Measurements from ENCODE around the gene HLA-F. TPM values are rescaled to one million over a fixed set of nuclear protein-coding genes. Genes with fewer than 3 reads are reported as not detected.

Gene HLA-F
- total RNA-seq, 5 donors from 2014 or later (not counting 1 experiment from before 2014, with no cell fraction given): 600 to 951 (median 748) TPM

GRCh38 chr6:29762051-29762450, 38.8 kb downstream of the HLA-F start:
- 0% methylated on average over 1 of the region's 4 CpGs for WGBS (ENCODE audit: insufficient coverage)
- peaks cover 0 to 3% of the 10 kb centered on the region in 2 experiments for H3K4me1 ChIP-seq (ENCODE audit: control insufficient read depth in 1 of 2, extremely low read depth in 1 of 2, insufficient read depth in 2 of 2, low read length in 2 of 2)
- H3K27ac ChIP-seq (ENCODE audit: low read length): no peak overlapping the region
- ChIA-PET POLR2A (no interaction called here), CTCF (no interaction called here)
- Mint-ChIP-seq H3K9me3 (no peaks in the 10 kb centered on the region), H3K36me3 (no peaks in the 10 kb centered on the region), H3K4me3 (no peak overlapping the region), H3K27me3 (peaks cover 0 to 14% of the 10 kb centered on the region in 2 donors), H3K4me1 (peaks cover 4 to 10% (median 4%) of the 10 kb centered on the region in 3 donors), H3K27ac (no peak overlapping the region)
- DNase-seq (no peak), ATAC-seq (replicated peaks in 1 of 4) (no peak)
- no peak overlapping the region for H3K4me3 ChIP-seq (ENCODE audit: control insufficient read depth in 1 of 2, extremely low read depth in 1 of 2, low read length in 1 of 2)
- no peaks in the 10 kb centered on the region for H3K27me3 ChIP-seq (replicated peaks in 1 of 2; ENCODE audit: control insufficient read depth in 2 of 2, extremely low read depth in 1 of 2, insufficient read depth in 2 of 2, low read length in 1 of 2)
- no peaks in the 10 kb centered on the region for H3K9me3 ChIP-seq
- H3K36me3 ChIP-seq (ENCODE audit: control insufficient read depth in 2 of 2, extremely low read depth in 1 of 2, insufficient read depth in 1 of 2, low read length in 1 of 2): no peaks in the 10 kb centered on the region

- H3K27ac Mint-ChIP-seq: no peak overlapping the region
These were observed 39.6 kb downstream of the HLA-F start for GRCh38 chr6:29762781-29763214.

GRCh38 chr6:29763491-29764289, 40.5 kb downstream of the HLA-F start:
- H3K9me3 Mint-ChIP-seq: no peaks in the 10 kb centered on the region
- H3K4me1 Mint-ChIP-seq: peaks cover 4 to 10% (median 4%) of the 10 kb centered on the region in 3 donors
- Histone ChIP-seq H3K27ac (ENCODE audit: low read length) (no peak overlapping the region), H3K4me1 (ENCODE audit: control insufficient read depth in 1 of 2, extremely low read depth in 1 of 2, insufficient read depth in 2 of 2, low read length in 2 of 2) (peaks cover 0 to 3% of the 10 kb centered on the region in 2 experiments), H3K9me3 (no peaks in the 10 kb centered on the region), H3K36me3 (ENCODE audit: control insufficient read depth in 2 of 2, extremely low read depth in 1 of 2, insufficient read depth in 1 of 2, low read length in 1 of 2) (no peaks in the 10 kb centered on the region), H3K27me3 (replicated peaks in 1 of 2; ENCODE audit: control insufficient read depth in 2 of 2, extremely low read depth in 1 of 2, insufficient read depth in 2 of 2, low read length in 1 of 2) (no peaks in the 10 kb centered on the region), H3K4me3 (ENCODE audit: control insufficient read depth in 1 of 2, extremely low read depth in 1 of 2, low read length in 1 of 2) (no peak overlapping the region)
- H3K4me3 Mint-ChIP-seq: no peak overlapping the region
- no peak overlapping the region for H3K27ac Mint-ChIP-seq
- CTCF ChIA-PET: no interaction called here
- POLR2A ChIA-PET: no interaction called here
- DNase-seq: no peak
- peaks cover 11 to 19% of the 10 kb centered on the region in 2 donors for H3K27me3 Mint-ChIP-seq
- WGBS (ENCODE audit: insufficient coverage): 93% methylated on average over 2 of the region's 2 CpGs
- H3K36me3 Mint-ChIP-seq: no peaks in the 10 kb centered on the region
- ATAC-seq (replicated peaks in 1 of 4): no peak

More at GRCh38 chr6:29762781-29763214, 39.6 kb downstream of the HLA-F start:
- no peak overlapping the region for H3K4me3 ChIP-seq (ENCODE audit: control insufficient read depth in 1 of 2, extremely low read depth in 1 of 2, low read length in 1 of 2)
- no peaks in the 10 kb centered on the region for H3K9me3 ChIP-seq
- Mint-ChIP-seq H3K36me3 (no peaks in the 10 kb centered on the region), H3K4me3 (no peak overlapping the region), H3K9me3 (no peaks in the 10 kb centered on the region), H3K27me3 (peaks cover 6 to 19% of the 10 kb centered on the region in 2 donors), H3K4me1 (peaks cover 4 to 10% (median 4%) of the 10 kb centered on the region in 3 donors)
- ATAC-seq (replicated peaks in 1 of 4): no peak
- ChIA-PET CTCF (no interaction called here), POLR2A (no interaction called here)
- DNase-seq: no peak
- peaks cover 0 to 3% of the 10 kb centered on the region in 2 experiments for H3K4me1 ChIP-seq (ENCODE audit: control insufficient read depth in 1 of 2, extremely low read depth in 1 of 2, insufficient read depth in 2 of 2, low read length in 2 of 2)
- WGBS (ENCODE audit: insufficient coverage): 91% methylated on average over 1 of the region's 2 CpGs
- no peaks in the 10 kb centered on the region for H3K27me3 ChIP-seq (replicated peaks in 1 of 2; ENCODE audit: control insufficient read depth in 2 of 2, extremely low read depth in 1 of 2, insufficient read depth in 2 of 2, low read length in 1 of 2)
- H3K27ac ChIP-seq (ENCODE audit: low read length): no peak overlapping the region
- H3K36me3 ChIP-seq (ENCODE audit: control insufficient read depth in 2 of 2, extremely low read depth in 1 of 2, insufficient read depth in 1 of 2, low read length in 1 of 2): no peaks in the 10 kb centered on the region

GRCh38 chr6:29764422-29765196, 41.4 kb downstream of the HLA-F start:
- Histone ChIP-seq H3K4me1 (ENCODE audit: control insufficient read depth in 1 of 2, extremely low read depth in 1 of 2, insufficient read depth in 2 of 2, low read length in 2 of 2) (no peaks in the 10 kb centered on the region), H3K27me3 (replicated peaks in 1 of 2; ENCODE audit: control insufficient read depth in 2 of 2, extremely low read depth in 1 of 2, insufficient read depth in 2 of 2, low read length in 1 of 2) (no peaks in the 10 kb centered on the region), H3K36me3 (ENCODE audit: control insufficient read depth in 2 of 2, extremely low read depth in 1 of 2, insufficient read depth in 1 of 2, low read length in 1 of 2) (no peaks in the 10 kb centered on the region), H3K4me3 (ENCODE audit: control insufficient read depth in 1 of 2, extremely low read depth in 1 of 2, low read length in 1 of 2) (no peak overlapping the region), H3K9me3 (no peaks in the 10 kb centered on the region), H3K27ac (ENCODE audit: low read length) (no peak overlapping the region)
- ATAC-seq (replicated peaks in 1 of 4) (no peak), DNase-seq (no peak)
- Mint-ChIP-seq H3K36me3 (no peaks in the 10 kb centered on the region), H3K27me3 (peaks cover 11 to 19% of the 10 kb centered on the region in 2 donors), H3K4me3 (no peak overlapping the region), H3K9me3 (no peaks in the 10 kb centered on the region), H3K4me1 (peaks cover 0 to 3% (median 0%) of the 10 kb centered on the region in 3 donors), H3K27ac (no peak overlapping the region)
- ChIA-PET CTCF (no interaction called here), POLR2A (no interaction called here)
- no CpG with 5 or more reads among the region's 2 CpGs for WGBS (ENCODE audit: insufficient coverage)

GRCh38 chr6:29769336-29769735, 46.1 kb downstream of the HLA-F start:
- no peaks in the 10 kb centered on the region for H3K4me1 ChIP-seq (ENCODE audit: control insufficient read depth in 1 of 2, extremely low read depth in 1 of 2, insufficient read depth in 2 of 2, low read length in 2 of 2)
- CTCF ChIA-PET: no interaction called here
- WGBS (ENCODE audit: insufficient coverage): 78% methylated on average over 2 of the region's 3 CpGs
- no peaks in the 10 kb centered on the region for H3K36me3 ChIP-seq (ENCODE audit: control insufficient read depth in 2 of 2, extremely low read depth in 1 of 2, insufficient read depth in 1 of 2, low read length in 1 of 2)
- H3K4me3 ChIP-seq (ENCODE audit: control insufficient read depth in 1 of 2, extremely low read depth in 1 of 2, low read length in 1 of 2): no peak overlapping the region
- Mint-ChIP-seq H3K4me1 (no peaks in the 10 kb centered on the region), H3K27ac (no peak overlapping the region), H3K4me3 (no peak overlapping the region), H3K9me3 (no peaks in the 10 kb centered on the region), H3K36me3 (no peaks in the 10 kb centered on the region), H3K27me3 (peaks cover 28 to 29% of the 10 kb centered on the region in 2 donors)
- POLR2A ChIA-PET: no interaction called here
- H3K27me3 ChIP-seq (replicated peaks in 1 of 2; ENCODE audit: control insufficient read depth in 2 of 2, extremely low read depth in 1 of 2, insufficient read depth in 2 of 2, low read length in 1 of 2): peaks cover 0 to 8% of the 10 kb centered on the region in 2 experiments
- no peak for DNase-seq
- no peak for ATAC-seq (replicated peaks in 1 of 4)
- H3K9me3 ChIP-seq: no peaks in the 10 kb centered on the region
- H3K27ac ChIP-seq (ENCODE audit: low read length): no peak overlapping the region

- CTCF ChIA-PET: interaction anchor here in 1 of 2 donors (0.8 kb wide), 1 partner anchor 9 kb away, joined by 3 read pairs; no protein-coding TSS in a partner anchor
- no peak overlapping the region for H3K27ac ChIP-seq (ENCODE audit: low read length)
- no peak overlapping the region for H3K4me3 ChIP-seq (ENCODE audit: control insufficient read depth in 1 of 2, extremely low read depth in 1 of 2, low read length in 1 of 2)
- DNase-seq (no peak), ATAC-seq (replicated peaks in 1 of 4) (no peak)
- no peaks in the 10 kb centered on the region for H3K36me3 Mint-ChIP-seq
- H3K27ac Mint-ChIP-seq: no peak overlapping the region
- H3K27me3 Mint-ChIP-seq: peaks cover 29 to 33% of the 10 kb centered on the region in 2 donors
- H3K4me1 ChIP-seq (ENCODE audit: control insufficient read depth in 1 of 2, extremely low read depth in 1 of 2, insufficient read depth in 2 of 2, low read length in 2 of 2): no peaks in the 10 kb centered on the region
- H3K27me3 ChIP-seq (replicated peaks in 1 of 2; ENCODE audit: control insufficient read depth in 2 of 2, extremely low read depth in 1 of 2, insufficient read depth in 2 of 2, low read length in 1 of 2): peaks cover 0 to 8% of the 10 kb centered on the region in 2 experiments
- H3K36me3 ChIP-seq (ENCODE audit: control insufficient read depth in 2 of 2, extremely low read depth in 1 of 2, insufficient read depth in 1 of 2, low read length in 1 of 2): no peaks in the 10 kb centered on the region
- POLR2A ChIA-PET: no interaction called here
- no peaks in the 10 kb centered on the region for H3K9me3 Mint-ChIP-seq
- no peak overlapping the region for H3K4me3 Mint-ChIP-seq
- no peaks in the 10 kb centered on the region for H3K4me1 Mint-ChIP-seq
- H3K9me3 ChIP-seq: no peaks in the 10 kb centered on the region
- WGBS (ENCODE audit: insufficient coverage): no CpG with 5 or more reads among the region's 2 CpGs
These were observed 47.1 kb downstream of the HLA-F start for GRCh38 chr6:29770306-29770705.
